ENCODE data around the gene UNC5C.

GRCh38 chr4:95304898-95305297 lies 243.9 kb downstream of the UNC5C start:
- TF ChIP-seq CTCF (IDR thresholded peaks at IDR 0.05): no peak
- TF ChIP-seq POLR2A (IDR thresholded peaks at IDR 0.05): no peak
